ENCODE results near the gene ELOVL6.

Gene ELOVL6

DNA sequence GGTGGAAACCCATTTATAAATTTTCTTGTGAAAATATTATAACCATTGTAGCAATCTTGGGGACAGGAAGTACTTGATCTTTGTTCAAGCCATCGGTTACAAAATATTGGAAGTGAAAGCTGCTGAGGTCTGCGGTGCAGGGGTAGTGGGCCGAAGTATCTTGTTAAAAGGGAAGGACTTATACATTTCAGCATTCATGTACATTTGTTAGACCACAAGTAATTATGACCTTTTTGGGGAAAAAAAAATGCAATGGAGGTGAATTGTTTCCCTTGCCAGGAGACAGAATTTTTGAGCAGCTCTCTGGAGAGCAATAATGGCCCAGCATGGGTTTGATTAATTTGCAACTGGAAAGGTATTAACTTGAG lies 164.4 kb downstream of the ELOVL6 start:
- no peak overlapping the region for H3K4me3 ChIP-seq (ENCODE audit: low read length)
- TF ChIP-seq, protein P1, sequence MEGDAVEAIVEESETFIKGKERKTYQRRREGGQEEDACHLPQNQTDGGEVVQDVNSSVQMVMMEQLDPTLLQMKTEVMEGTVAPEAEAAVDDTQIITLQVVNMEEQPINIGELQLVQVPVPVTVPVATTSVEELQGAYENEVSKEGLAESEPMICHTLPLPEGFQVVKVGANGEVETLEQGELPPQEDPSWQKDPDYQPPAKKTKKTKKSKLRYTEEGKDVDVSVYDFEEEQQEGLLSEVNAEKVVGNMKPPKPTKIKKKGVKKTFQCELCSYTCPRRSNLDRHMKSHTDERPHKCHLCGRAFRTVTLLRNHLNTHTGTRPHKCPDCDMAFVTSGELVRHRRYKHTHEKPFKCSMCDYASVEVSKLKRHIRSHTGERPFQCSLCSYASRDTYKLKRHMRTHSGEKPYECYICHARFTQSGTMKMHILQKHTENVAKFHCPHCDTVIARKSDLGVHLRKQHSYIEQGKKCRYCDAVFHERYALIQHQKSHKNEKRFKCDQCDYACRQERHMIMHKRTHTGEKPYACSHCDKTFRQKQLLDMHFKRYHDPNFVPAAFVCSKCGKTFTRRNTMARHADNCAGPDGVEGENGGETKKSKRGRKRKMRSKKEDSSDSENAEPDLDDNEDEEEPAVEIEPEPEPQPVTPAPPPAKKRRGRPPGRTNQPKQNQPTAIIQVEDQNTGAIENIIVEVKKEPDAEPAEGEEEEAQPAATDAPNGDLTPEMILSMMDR (IDR thresholded peaks at IDR 0.05; ENCODE audit: insufficient read depth, low read depth, low read length, missing control alignments), result no peak
- DNase-seq (ENCODE audit: low read depth), result no peak

DNA sequence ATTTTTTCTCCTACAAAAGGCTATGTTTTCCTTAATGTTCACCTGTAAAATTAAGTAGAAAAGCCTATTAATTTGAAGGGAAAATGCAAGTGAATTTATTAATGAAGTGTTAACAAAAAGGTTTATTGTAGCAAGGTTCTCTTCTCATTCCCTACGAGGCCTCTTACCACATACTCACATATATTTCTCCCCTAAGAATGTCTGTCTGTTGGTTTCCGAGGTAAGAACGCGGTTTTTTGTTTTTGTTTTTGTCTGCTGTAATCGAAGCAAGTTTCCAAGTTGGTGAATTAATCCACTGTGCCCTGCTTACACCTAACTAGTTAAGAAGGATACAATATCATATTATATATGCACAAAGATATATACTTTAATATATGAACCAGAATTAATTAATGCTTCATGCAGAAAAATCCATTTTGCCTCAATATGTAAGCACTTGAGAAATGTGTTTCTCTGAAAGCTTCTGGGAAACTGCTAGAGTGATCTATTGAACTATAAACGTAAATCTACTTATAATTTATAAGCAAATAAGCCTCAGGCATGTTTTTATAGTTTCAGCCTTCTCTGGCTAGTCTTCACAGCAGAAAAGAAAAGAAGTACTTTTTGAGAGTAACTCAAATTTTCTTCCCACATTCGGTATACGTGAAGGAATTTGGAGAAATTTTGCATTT lies 164.9 kb downstream of the ELOVL6 start:
- DNase-seq (ENCODE audit: low read depth), result no peak
- TF ChIP-seq, protein P1 (IDR thresholded peaks at IDR 0.05; ENCODE audit: insufficient read depth, low read depth, low read length, missing control alignments), result no peak
- H3K4me3 ChIP-seq (ENCODE audit: low read length), result no peak overlapping the region

DNA sequence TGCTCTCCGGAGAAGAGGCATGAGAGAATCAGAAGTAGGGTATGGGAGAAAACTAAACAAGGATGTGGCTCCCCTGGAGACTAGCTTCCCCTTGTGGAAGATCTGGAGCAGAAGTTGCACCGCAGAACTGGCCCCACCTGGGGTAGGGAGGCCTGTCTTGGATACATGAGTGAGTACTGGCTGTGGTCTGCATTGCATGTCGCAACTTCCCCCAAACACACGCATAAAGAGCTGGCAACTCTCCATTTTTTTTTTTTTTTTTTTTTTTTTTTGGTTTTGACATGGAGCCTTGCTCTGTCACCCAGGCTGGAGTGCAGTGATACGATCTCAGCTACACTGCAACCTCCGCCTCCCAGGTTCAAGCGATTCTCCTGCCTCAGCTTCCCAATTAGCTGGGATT lies 165.8 kb downstream of the ELOVL6 start:
- DNase-seq (ENCODE audit: low read depth), result no peak
- TF ChIP-seq, protein P1 (IDR thresholded peaks at IDR 0.05; ENCODE audit: insufficient read depth, low read depth, low read length, missing control alignments), result no peak
- H3K4me3 ChIP-seq (ENCODE audit: low read length), result no peak overlapping the region

DNA sequence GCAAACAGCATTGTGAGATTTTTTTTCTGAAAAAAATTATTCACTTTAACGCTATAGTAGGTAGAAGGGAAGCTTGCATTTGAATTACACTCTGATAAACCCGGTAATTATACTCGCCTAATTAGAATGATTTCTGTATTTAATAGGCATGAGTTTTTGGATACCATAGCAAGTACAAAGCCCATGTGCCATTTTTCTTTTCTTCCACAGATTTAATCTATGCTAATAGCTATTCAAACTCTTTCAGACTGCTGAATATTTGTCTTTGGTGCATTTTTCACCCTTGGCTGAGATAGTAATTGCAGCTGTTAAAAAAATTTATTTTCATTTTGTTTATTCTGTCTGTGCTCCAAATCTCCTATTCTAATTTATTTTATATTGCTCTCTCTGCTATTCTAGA lies 172.7 kb downstream of the ELOVL6 start:
- TF ChIP-seq, protein P1 (IDR thresholded peaks at IDR 0.05; ENCODE audit: insufficient read depth, low read depth, low read length, missing control alignments), result no peak
- H3K4me3 ChIP-seq (ENCODE audit: low read length), result no peak overlapping the region
- DNase-seq (ENCODE audit: low read depth), result no peak

DNA sequence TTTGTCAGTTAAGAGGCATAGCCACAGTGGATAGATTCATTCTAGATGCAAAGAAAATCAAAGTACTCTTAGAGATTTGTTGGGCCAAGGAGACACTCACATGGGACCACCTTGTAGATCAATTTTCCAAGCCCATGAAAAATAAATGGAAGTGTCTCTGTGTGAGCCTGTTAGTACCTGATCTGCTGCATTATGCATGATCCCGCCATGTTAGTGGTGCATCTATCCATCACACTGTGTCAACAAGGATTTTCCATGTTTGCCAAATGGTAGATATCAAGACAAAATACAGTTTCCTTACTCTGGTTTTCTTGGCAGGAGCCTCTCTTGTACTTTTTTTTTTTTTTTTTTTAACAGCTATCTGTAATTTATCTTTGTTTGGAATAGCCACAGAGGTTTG lies 173.4 kb downstream of the ELOVL6 start:
- TF ChIP-seq, protein P1 (IDR thresholded peaks at IDR 0.05; ENCODE audit: insufficient read depth, low read depth, low read length, missing control alignments), result no peak
- no peak overlapping the region for H3K4me3 ChIP-seq (ENCODE audit: low read length)
- no peak for DNase-seq (ENCODE audit: low read depth)

DNA sequence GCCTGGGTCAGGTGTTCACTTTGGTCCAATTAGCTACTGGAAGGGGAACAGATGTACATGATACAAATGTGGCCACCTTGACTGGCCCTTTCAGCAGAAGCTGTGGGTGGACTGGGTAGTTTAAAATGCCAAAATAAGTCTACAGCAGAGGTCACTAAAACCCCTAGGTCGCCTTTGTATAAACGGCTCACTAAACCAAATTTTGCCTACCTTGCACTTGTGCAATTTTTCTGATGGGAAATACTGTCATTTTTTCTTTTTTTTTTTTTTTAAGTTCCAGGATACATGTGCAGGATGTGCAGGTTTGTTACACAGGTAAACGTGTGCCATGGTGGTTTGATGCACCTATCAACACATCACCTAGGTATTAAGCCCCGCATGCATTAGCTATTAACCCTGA lies 176.0 kb downstream of the ELOVL6 start:
- no peak for DNase-seq (ENCODE audit: low read depth)
- no peak overlapping the region for H3K4me3 ChIP-seq (ENCODE audit: low read length)
- TF ChIP-seq, protein P1 (IDR thresholded peaks at IDR 0.05; ENCODE audit: insufficient read depth, low read depth, low read length, missing control alignments), result no peak

Measured in epithelial cell of esophagus (primary cell).